Neuronal stem cell (in vitro differentiated cells): ENCODE results near the gene SLC6A13.

Experiments
- DNase-seq: peaks from one replicate; pipeline ENCODE4 v3.0.0-alpha.2; 2013; ENCODE audit warnings: low spot score
- H2AFZ ChIP-seq: one replicate; pipeline ENCODE4 v1.6.1; 2013; ENCODE audit warnings: mild to moderate bottlenecking, low read length, inconsistent platforms
- H2AK5ac ChIP-seq: 2 replicates; pipeline ENCODE4 v1.6.1; 2013; ENCODE audit warnings: low read depth, mild to moderate bottlenecking, inconsistent platforms, low read length, moderate library complexity, mixed read lengths
- H2BK120ac ChIP-seq: 2 replicates; pipeline ENCODE4 v1.6.1; 2013; ENCODE audit warnings: low read depth, mild to moderate bottlenecking, inconsistent platforms, low read length, moderate library complexity, mixed read lengths
- H2BK12ac ChIP-seq: one replicate; pipeline ENCODE4 v1.6.1; 2013; ENCODE audit warnings: low read length, inconsistent platforms
- H2BK15ac ChIP-seq: 2 replicates; pipeline ENCODE4 v1.6.1; 2013; ENCODE audit warnings: mild to moderate bottlenecking, low read length, inconsistent platforms, mixed read lengths
- H2BK5ac ChIP-seq: one replicate; pipeline ENCODE4 v1.6.1; 2013; ENCODE audit warnings: inconsistent platforms, mild to moderate bottlenecking, low read length, moderate library complexity
- H3K14ac ChIP-seq: one replicate; pipeline ENCODE4 v1.6.1; 2013; ENCODE audit warnings: low read length, inconsistent platforms
- H3K18ac ChIP-seq: 2 replicates; pipeline ENCODE4 v1.6.1; 2013; ENCODE audit warnings: low read length, inconsistent platforms
- H3K23ac ChIP-seq: 2 replicates; pipeline ENCODE4 v1.6.1; 2013; ENCODE audit warnings: low read depth, mild to moderate bottlenecking, mixed read lengths, low read length, inconsistent platforms; ENCODE audit not compliant: poor library complexity
- H3K27ac ChIP-seq: replicated peaks from 3 replicates; pipeline ENCODE4 v1.5.1; 2013; ENCODE audit warnings: low read length, inconsistent platforms
- H3K27me3 ChIP-seq, 3 experiments: 2 replicates each; pipeline ENCODE4 v1.6.1; 2013; ENCODE audit warnings: low read length in 3 of 3, mild to moderate bottlenecking in 2 of 3, inconsistent platforms in 1 of 3, low read depth in 1 of 3, mixed read lengths in 1 of 3, moderate library complexity in 1 of 3; ENCODE audit not compliant: control insufficient read depth in 3 of 3, insufficient read depth in 3 of 3
- H3K36me3 ChIP-seq, 2 donors: replicated peaks in 1 of 2; 2 replicates each; pipeline ENCODE4 v1.6.1; 2013; ENCODE audit warnings: low read length in 2 of 2; ENCODE audit not compliant: control insufficient read depth in 2 of 2, insufficient read depth in 2 of 2
- H3K4ac ChIP-seq: 2 replicates; pipeline ENCODE4 v1.6.1; 2013; ENCODE audit warnings: inconsistent platforms, mild to moderate bottlenecking, low read length, moderate library complexity
- H3K4me1 ChIP-seq, 2 donors: 1 replicate in 1 of 2; 2 replicates in 1 of 2; pipeline ENCODE4 v1.6.1; 2013; ENCODE audit warnings: low read length in 2 of 2, low read depth in 1 of 2; ENCODE audit not compliant: control insufficient read depth in 2 of 2, insufficient read depth in 1 of 2
- H3K4me2 ChIP-seq: one replicate; pipeline ENCODE4 v1.6.1; 2013; ENCODE audit warnings: mild to moderate bottlenecking, low read length, inconsistent platforms; ENCODE audit not compliant: insufficient read depth, poor library complexity, severe bottlenecking
- H3K4me3 ChIP-seq, 2 donors: 2 replicates each; pipeline ENCODE4 v1.5.1; 2013; ENCODE audit warnings: low read length in 2 of 2, mild to moderate bottlenecking in 2 of 2, inconsistent platforms in 1 of 2, moderate library complexity in 1 of 2
- H3K79me1 ChIP-seq: one replicate; pipeline ENCODE4 v1.6.1; 2013; ENCODE audit warnings: low read depth, mild to moderate bottlenecking, inconsistent platforms, low read length, moderate library complexity
- H3K9ac ChIP-seq: one replicate; pipeline ENCODE4 v1.6.1; 2013; ENCODE audit warnings: mild to moderate bottlenecking, low read depth, low read length, inconsistent platforms; ENCODE audit not compliant: poor library complexity
- H3K9me3 ChIP-seq, 2 donors: replicated peaks in 1 of 2; 2 replicates each; pipeline versions ENCODE3 to v1.6.1; 2013; ENCODE audit warnings: low read length in 2 of 2, mild to moderate bottlenecking in 2 of 2, inconsistent platforms in 1 of 2, low read depth in 1 of 2, mixed read lengths in 1 of 2, moderate library complexity in 1 of 2; ENCODE audit not compliant: control insufficient read depth in 2 of 2, insufficient read depth in 1 of 2
- H4K8ac ChIP-seq: one replicate; pipeline ENCODE4 v1.6.1; 2013; ENCODE audit warnings: low read depth, mild to moderate bottlenecking, inconsistent platforms, low read length, moderate library complexity
- H4K91ac ChIP-seq: one replicate; pipeline ENCODE4 v1.6.1; 2013; ENCODE audit warnings: low read length, low read depth, mild to moderate bottlenecking, inconsistent platforms; ENCODE audit not compliant: poor library complexity
- WGBS, 2 donors: extraction: QIAGEN DNeasy Blood & Tissue Kit; methylation state at CpG; one replicate each; pipeline ENCODE4 v1.1.7; 2013; ENCODE audit warnings: missing lambda C conversion rate in 2 of 2, mixed read lengths in 1 of 2; ENCODE audit not compliant: insufficient read length in 2 of 2, insufficient replicate concordance in 1 of 2; ENCODE audit errors: extremely low coverage in 2 of 2; 5-methylcytosine and 5-hydroxymethylcytosine counted together

SLC6A13 gene

GRCh38 chr12:241266-241665 lies 21.4 kb downstream of the SLC6A13 start:
- Histone ChIP-seq H3K9me3 (peaks cover 0 to 6% of the 10 kb centered on the region in 2 donors), H3K4me1 (no peaks in the 10 kb centered on the region), H2AFZ (no peak overlapping the region), H3K79me1 (no peaks in the 10 kb centered on the region), H2AK5ac (no peak overlapping the region), H3K14ac (no peak overlapping the region), H3K4me2 (no peak overlapping the region), H2BK5ac (no peak overlapping the region), H3K27me3 (peaks cover 0 to 3% (median 0%) of the 10 kb centered on the region in 3 experiments), H3K36me3 (no peaks in the 10 kb centered on the region), H3K4me3 (no peak overlapping the region), H2BK15ac (no peak overlapping the region), H4K91ac (no peak overlapping the region), H4K8ac (no peak overlapping the region), H2BK12ac (no peak overlapping the region), H3K4ac (no peak overlapping the region), H3K27ac (no peak overlapping the region), H3K18ac (no peak overlapping the region), H3K9ac (no peak overlapping the region), H2BK120ac (no peak overlapping the region), H3K23ac (no peak overlapping the region)
- no peak for DNase-seq
- no CpG with 5 or more reads among the region's 9 CpGs for WGBS, 2 donors

- Histone ChIP-seq H3K27me3 (peaks cover 0 to 3% (median 0%) of the 10 kb centered on the region in 3 experiments), H3K4me2 (no peak overlapping the region), H2AFZ (no peak overlapping the region), H4K8ac (no peak overlapping the region), H2BK15ac (no peak overlapping the region), H3K36me3 (no peaks in the 10 kb centered on the region), H3K18ac (no peak overlapping the region), H2BK5ac (no peak overlapping the region), H2AK5ac (no peak overlapping the region), H3K79me1 (no peaks in the 10 kb centered on the region), H4K91ac (no peak overlapping the region), H3K4me1 (no peaks in the 10 kb centered on the region), H3K9me3 (peaks cover 0 to 6% of the 10 kb centered on the region in 2 donors), H3K23ac (no peak overlapping the region), H3K9ac (no peak overlapping the region), H3K4me3 (no peak overlapping the region), H2BK120ac (no peak overlapping the region), H3K27ac (no peak overlapping the region), H3K4ac (no peak overlapping the region), H2BK12ac (no peak overlapping the region), H3K14ac (no peak overlapping the region)
- WGBS, 2 donors: no CpG with 5 or more reads among the region's 9 CpGs
- no peak for DNase-seq
These were observed 22.1 kb downstream of the SLC6A13 start for GRCh38 chr12:240566-240965.

GRCh38 chr12:238736-239398 lies 23.8 kb downstream of the SLC6A13 start:
- no peak overlapping the region for H3K9ac ChIP-seq
- no peaks in the 10 kb centered on the region for H3K36me3 ChIP-seq
- no peak overlapping the region for H2BK15ac ChIP-seq
- H3K4me2 ChIP-seq: no peak overlapping the region
- H2AK5ac ChIP-seq: peak overlapping the region; percentile 43
- peaks cover 0 to 11% of the 10 kb centered on the region in 2 donors for H3K9me3 ChIP-seq
- no peaks in the 10 kb centered on the region for H3K27me3 ChIP-seq
- no peak overlapping the region for H2BK120ac ChIP-seq
- no peak overlapping the region for H4K91ac ChIP-seq
- no peak overlapping the region for H2BK12ac ChIP-seq
- H3K23ac ChIP-seq: no peak overlapping the region
- no CpG with 5 or more reads among the region's 19 CpGs for WGBS, 2 donors
- no peak overlapping the region for H3K14ac ChIP-seq
- H3K18ac ChIP-seq: no peak overlapping the region
- no peak for DNase-seq
- no peaks in the 10 kb centered on the region for H3K79me1 ChIP-seq
- no peak overlapping the region for H3K4me3 ChIP-seq
- H3K4me1 ChIP-seq: no peaks in the 10 kb centered on the region
- H2BK5ac ChIP-seq: no peak overlapping the region
- H2AFZ ChIP-seq: no peak overlapping the region
- no peak overlapping the region for H3K4ac ChIP-seq
- no peak overlapping the region for H4K8ac ChIP-seq
- H3K27ac ChIP-seq: no peak overlapping the region

GRCh38 chr12:238116-238515 lies 24.5 kb downstream of the SLC6A13 start:
- Histone ChIP-seq H3K27me3 (peaks cover 0 to 7% (median 0%) of the 10 kb centered on the region in 3 experiments), H4K8ac (no peak overlapping the region), H3K4ac (no peak overlapping the region), H3K14ac (no peak overlapping the region), H3K36me3 (no peaks in the 10 kb centered on the region), H2BK120ac (no peak overlapping the region), H3K79me1 (no peaks in the 10 kb centered on the region), H2AK5ac (no peak overlapping the region), H3K4me2 (no peak overlapping the region), H3K9me3 (peaks cover 0 to 11% of the 10 kb centered on the region in 2 donors), H2BK12ac (no peak overlapping the region), H2AFZ (no peak overlapping the region), H2BK5ac (no peak overlapping the region), H3K4me3 (no peak overlapping the region), H3K23ac (no peak overlapping the region), H2BK15ac (no peak overlapping the region), H3K9ac (no peak overlapping the region), H3K18ac (no peak overlapping the region), H4K91ac (no peak overlapping the region), H3K27ac (no peak overlapping the region), H3K4me1 (peaks cover 0 to 3% of the 10 kb centered on the region in 2 donors)
- no peak for DNase-seq
- WGBS, 2 donors: no CpG with 5 or more reads among the region's 9 CpGs
